ENCODE measurements around the gene HSPA5. TPM values are rescaled to one million over a fixed set of nuclear protein-coding genes. Genes with fewer than 3 reads are reported as not detected.
A peak's percentile ranks its signal among the peaks of the same experiment; 100 is the strongest.

HSPA5 gene
- total and polyA plus RNA-seq, 2 experiments from 2014 or later: 259 to 265 TPM

DNA sequence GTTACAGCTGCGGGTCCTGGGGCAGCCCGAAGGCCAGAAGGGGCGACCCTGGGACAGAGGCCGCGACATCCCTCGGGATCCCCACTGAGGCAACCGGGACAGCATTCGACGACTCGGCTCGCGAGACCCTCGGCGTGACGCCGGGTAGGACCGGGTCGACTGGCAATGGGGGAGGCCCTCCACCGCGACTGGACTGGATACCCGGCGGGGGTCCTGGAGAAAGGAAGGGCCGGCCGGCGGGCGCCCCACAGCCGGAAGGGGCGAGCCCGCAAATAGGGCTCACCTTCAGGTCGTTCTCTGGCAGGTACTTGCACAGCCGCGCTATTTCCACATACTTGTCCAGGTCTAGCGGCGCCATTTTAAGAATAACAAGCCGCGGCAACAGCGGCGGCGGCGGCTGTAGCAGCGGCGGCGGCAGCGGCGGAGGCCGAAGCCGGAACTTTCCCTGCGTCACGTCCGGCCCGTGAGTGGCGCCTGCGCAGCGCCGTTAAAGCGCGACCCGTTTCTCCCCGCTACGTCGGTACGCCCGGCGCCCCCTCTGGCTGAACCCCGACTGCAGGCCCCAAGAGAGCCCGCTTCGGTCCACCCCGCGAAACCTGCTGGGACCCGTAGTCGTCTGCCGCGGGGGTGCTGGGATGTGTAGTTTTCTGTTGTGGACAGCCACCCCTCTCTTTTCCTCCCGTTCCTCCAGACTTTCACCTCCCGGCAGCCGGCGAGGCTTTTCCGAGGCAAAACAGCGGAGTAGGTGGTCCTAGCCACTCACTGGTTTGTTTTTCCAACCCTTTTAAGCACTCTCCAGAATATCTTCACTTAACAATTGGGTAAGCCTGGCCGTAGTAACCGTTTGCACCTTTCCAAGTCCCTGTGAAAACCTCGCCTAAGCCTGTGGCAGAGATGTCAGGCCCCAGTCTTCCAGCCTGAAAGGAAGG lies 51.5 kb downstream of the HSPA5 start, which contains the start of gene PPP6C:
TSS of gene PPP6C (minus strand) at position 443 of the 929 bp plus-strand sequence. CDS start at position 358, 85 bp downstream.
- peak within 1 kb of the TSS; percentile 99 for H2AFZ ChIP-seq
- TF ChIP-seq ZNF331 (CRISPR knock-in tag; IDR thresholded peaks at IDR 0.05; ENCODE audit: low read depth): no peak
- TF ChIP-seq, protein P1, sequence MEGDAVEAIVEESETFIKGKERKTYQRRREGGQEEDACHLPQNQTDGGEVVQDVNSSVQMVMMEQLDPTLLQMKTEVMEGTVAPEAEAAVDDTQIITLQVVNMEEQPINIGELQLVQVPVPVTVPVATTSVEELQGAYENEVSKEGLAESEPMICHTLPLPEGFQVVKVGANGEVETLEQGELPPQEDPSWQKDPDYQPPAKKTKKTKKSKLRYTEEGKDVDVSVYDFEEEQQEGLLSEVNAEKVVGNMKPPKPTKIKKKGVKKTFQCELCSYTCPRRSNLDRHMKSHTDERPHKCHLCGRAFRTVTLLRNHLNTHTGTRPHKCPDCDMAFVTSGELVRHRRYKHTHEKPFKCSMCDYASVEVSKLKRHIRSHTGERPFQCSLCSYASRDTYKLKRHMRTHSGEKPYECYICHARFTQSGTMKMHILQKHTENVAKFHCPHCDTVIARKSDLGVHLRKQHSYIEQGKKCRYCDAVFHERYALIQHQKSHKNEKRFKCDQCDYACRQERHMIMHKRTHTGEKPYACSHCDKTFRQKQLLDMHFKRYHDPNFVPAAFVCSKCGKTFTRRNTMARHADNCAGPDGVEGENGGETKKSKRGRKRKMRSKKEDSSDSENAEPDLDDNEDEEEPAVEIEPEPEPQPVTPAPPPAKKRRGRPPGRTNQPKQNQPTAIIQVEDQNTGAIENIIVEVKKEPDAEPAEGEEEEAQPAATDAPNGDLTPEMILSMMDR (conservative IDR thresholded peaks at IDR 0.05; ENCODE audit: low read depth in 2 of 2): peak; percentile 49 to 74
- TF ChIP-seq, protein P2, sequence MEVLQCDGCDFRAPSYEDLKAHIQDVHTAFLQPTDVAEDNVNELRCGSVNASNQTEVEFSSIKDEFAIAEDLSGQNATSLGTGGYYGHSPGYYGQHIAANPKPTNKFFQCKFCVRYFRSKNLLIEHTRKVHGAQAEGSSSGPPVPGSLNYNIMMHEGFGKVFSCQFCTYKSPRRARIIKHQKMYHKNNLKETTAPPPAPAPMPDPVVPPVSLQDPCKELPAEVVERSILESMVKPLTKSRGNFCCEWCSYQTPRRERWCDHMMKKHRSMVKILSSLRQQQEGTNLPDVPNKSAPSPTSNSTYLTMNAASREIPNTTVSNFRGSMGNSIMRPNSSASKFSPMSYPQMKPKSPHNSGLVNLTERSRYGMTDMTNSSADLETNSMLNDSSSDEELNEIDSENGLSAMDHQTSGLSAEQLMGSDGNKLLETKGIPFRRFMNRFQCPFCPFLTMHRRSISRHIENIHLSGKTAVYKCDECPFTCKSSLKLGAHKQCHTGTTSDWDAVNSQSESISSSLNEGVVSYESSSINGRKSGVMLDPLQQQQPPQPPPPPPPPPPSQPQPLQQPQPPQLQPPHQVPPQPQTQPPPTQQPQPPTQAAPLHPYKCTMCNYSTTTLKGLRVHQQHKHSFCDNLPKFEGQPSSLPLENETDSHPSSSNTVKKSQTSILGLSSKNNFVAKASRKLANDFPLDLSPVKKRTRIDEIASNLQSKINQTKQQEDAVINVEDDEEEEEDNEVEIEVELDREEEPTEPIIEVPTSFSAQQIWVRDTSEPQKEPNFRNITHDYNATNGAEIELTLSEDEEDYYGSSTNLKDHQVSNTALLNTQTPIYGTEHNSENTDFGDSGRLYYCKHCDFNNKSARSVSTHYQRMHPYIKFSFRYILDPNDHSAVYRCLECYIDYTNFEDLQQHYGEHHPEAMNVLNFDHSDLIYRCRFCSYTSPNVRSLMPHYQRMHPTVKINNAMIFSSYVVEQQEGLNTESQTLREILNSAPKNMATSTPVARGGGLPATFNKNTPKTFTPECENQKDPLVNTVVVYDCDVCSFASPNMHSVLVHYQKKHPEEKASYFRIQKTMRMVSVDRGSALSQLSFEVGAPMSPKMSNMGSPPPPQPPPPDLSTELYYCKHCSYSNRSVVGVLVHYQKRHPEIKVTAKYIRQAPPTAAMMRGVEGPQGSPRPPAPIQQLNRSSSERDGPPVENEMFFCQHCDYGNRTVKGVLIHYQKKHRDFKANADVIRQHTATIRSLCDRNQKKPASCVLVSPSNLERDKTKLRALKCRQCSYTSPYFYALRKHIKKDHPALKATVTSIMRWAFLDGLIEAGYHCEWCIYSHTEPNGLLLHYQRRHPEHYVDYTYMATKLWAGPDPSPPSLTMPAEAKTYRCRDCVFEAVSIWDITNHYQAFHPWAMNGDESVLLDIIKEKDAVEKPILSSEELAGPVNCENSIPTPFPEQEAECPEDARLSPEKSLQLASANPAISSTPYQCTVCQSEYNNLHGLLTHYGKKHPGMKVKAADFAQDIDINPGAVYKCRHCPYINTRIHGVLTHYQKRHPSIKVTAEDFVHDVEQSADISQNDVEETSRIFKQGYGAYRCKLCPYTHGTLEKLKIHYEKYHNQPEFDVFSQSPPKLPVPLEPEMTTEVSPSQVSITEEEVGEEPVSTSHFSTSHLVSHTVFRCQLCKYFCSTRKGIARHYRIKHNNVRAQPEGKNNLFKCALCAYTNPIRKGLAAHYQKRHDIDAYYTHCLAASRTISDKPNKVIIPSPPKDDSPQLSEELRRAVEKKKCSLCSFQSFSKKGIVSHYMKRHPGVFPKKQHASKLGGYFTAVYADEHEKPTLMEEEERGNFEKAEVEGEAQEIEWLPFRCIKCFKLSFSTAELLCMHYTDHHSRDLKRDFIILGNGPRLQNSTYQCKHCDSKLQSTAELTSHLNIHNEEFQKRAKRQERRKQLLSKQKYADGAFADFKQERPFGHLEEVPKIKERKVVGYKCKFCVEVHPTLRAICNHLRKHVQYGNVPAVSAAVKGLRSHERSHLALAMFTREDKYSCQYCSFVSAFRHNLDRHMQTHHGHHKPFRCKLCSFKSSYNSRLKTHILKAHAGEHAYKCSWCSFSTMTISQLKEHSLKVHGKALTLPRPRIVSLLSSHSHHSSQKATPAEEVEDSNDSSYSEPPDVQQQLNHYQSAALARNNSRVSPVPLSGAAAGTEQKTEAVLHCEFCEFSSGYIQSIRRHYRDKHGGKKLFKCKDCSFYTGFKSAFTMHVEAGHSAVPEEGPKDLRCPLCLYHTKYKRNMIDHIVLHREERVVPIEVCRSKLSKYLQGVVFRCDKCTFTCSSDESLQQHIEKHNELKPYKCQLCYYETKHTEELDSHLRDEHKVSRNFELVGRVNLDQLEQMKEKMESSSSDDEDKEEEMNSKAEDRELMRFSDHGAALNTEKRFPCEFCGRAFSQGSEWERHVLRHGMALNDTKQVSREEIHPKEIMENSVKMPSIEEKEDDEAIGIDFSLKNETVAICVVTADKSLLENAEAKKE (CRISPR knock-in tag; IDR thresholded peaks at IDR 0.05): no peak
- TF ChIP-seq NANOG (IDR thresholded peaks at IDR 0.05; ENCODE audit: borderline replicate concordance): no peak
- peak; percentile 95 for TF ChIP-seq CREB1 (CRISPR knock-in tag; IDR thresholded peaks at IDR 0.05; ENCODE audit: low read depth)
- TF ChIP-seq POLR2AphosphoS5 (IDR thresholded peaks at IDR 0.05; ENCODE audit: low read depth): peak; percentile 76
- no peak for TF ChIP-seq ZNF114 (CRISPR knock-in tag; IDR thresholded peaks at IDR 0.05)
- no peak for TF ChIP-seq EZH2 (IDR thresholded peaks at IDR 0.05; ENCODE audit: low read depth, unreplicated experiment)
- no peak for TF ChIP-seq EZH2phosphoT487 (IDR thresholded peaks at IDR 0.05; ENCODE audit: unreplicated experiment)
- TF ChIP-seq, protein P3, sequence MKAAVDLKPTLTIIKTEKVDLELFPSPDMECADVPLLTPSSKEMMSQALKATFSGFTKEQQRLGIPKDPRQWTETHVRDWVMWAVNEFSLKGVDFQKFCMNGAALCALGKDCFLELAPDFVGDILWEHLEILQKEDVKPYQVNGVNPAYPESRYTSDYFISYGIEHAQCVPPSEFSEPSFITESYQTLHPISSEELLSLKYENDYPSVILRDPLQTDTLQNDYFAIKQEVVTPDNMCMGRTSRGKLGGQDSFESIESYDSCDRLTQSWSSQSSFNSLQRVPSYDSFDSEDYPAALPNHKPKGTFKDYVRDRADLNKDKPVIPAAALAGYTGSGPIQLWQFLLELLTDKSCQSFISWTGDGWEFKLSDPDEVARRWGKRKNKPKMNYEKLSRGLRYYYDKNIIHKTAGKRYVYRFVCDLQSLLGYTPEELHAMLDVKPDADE (IDR thresholded peaks at IDR 0.05): peak; percentile 95

More for the DNA sequence above, 51.5 kb downstream of the HSPA5 start, which contains the start of gene PPP6C:
- Mint-ChIP-seq H3K4me1 (peaks cover 7% of the 10 kb centered on the region; the same call in 2 of the 3 replicates), H3K36me3 (ENCODE audit: low read depth) (no peaks in the 10 kb centered on the region), H3K9me3 (no peaks in the 10 kb centered on the region), H3K27me3 (ENCODE audit: insufficient read depth, low read depth, poor library complexity) (peaks cover 10% of the 10 kb centered on the region), H3K27ac (peak within 1 kb of the TSS; percentile 95), H3K4me3 (peak within 1 kb of the TSS; percentile 95)
- Histone ChIP-seq H3K4me1 (ENCODE audit: insufficient read depth) (peaks cover 4% of the 10 kb centered on the region; the same call in 1 of the 2 replicates), H4K20me1 (replicated peaks; ENCODE audit: insufficient read depth) (peaks cover 35% of the 10 kb centered on the region), H3K4me3 (peak within 1 kb of the TSS; percentile 96), H3K4me2 (peak within 1 kb of the TSS; percentile 100), H3K9me2 (ENCODE audit: insufficient read depth) (no peaks in the 10 kb centered on the region), H3K36me3 (ENCODE audit: insufficient read depth) (no peaks in the 10 kb centered on the region), H3F3A (replicated peaks; ENCODE audit: low read depth) (peaks cover 6% of the 10 kb centered on the region; the same call in 1 of the 2 replicates), H3K27ac (ENCODE audit: low read depth) (peak within 1 kb of the TSS; percentile 93), H3K79me2 (replicated peaks; ENCODE audit: insufficient read depth) (peaks cover 49% of the 10 kb centered on the region), H3K27me3 (ENCODE audit: insufficient read depth) (no peaks in the 10 kb centered on the region)
- DNase-seq (ENCODE audit: low spot score): peak; percentile 99
- ATAC-seq: peak; percentile 96

All from GM23338 (cell line).